Muscle of leg (tissue), 11 donors: ENCODE data around the gene FRMPD4. TPM values are rescaled to one million over a fixed set of nuclear protein-coding genes. Genes with fewer than 3 reads are reported as not detected.

Experiments
- DNase-seq: peaks from one replicate; pipeline ENCODE4 v3.0.0; 2013
- H3K27ac ChIP-seq: one replicate; pipeline ENCODE4 v1.5.1; 2013; ENCODE audit warnings: mild to moderate bottlenecking, low read length, control low read depth
- H3K27me3 ChIP-seq: one replicate; pipeline ENCODE4 v1.6.1; 2013; ENCODE audit warnings: low read length; ENCODE audit not compliant: control insufficient read depth, insufficient read depth
- H3K36me3 ChIP-seq: one replicate; pipeline ENCODE4 v1.6.1; 2013; ENCODE audit warnings: low read length; ENCODE audit not compliant: control insufficient read depth, insufficient read depth
- H3K4me1 ChIP-seq: one replicate; pipeline ENCODE4 v1.6.1; 2013; ENCODE audit warnings: low read length; ENCODE audit not compliant: control insufficient read depth, insufficient read depth
- H3K4me3 ChIP-seq: one replicate; pipeline ENCODE4 v1.5.1; 2013; ENCODE audit warnings: low read length, control low read depth
- H3K9me3 ChIP-seq: replicated peaks from 2 replicates; pipeline ENCODE4 v1.6.1; 2013; ENCODE audit warnings: low read depth, low read length; ENCODE audit not compliant: control insufficient read depth
- WGBS: methylation state at CpG from one replicate; pipeline ENCODE4 v1.1.5; 2013; ENCODE audit warnings: missing lambda C conversion rate; ENCODE audit not compliant: insufficient coverage; 5-methylcytosine and 5-hydroxymethylcytosine counted together
- polyA plus RNA-seq, 8 donors: library from polyadenylated mRNA; unstranded; fragments of 120-200 nt; gene quantifications; one replicate each; pipeline versions ENCODE4 v1.2.1 to v1.2.3, GENCODE V29; 2013; ENCODE audit warnings: inconsistent platforms in 1 of 8, low replicate concordance in 1 of 8; ENCODE audit not compliant: insufficient read length in 8 of 8, insufficient read depth in 1 of 8
- total RNA-seq: library from RNA; stranded (reverse); fragments of 120-200 nt; gene quantifications from one replicate; pipeline ENCODE4 v1.2.4, GENCODE V29; 2013

FRMPD4 gene
- total and polyA plus RNA-seq, 9 donors = 0.34 to 1.2 (median 0.64) TPM

- no CpG with 5 or more reads among the region's 2 CpGs for WGBS
- DNase-seq = no peak
- H3K4me3 ChIP-seq = no peak overlapping the region
These were observed 99.5 kb downstream of the FRMPD4 start for GRCh38 chrX:12237771-12238170.

GRCh38 chrX:12239356-12240082 is 101.2 kb downstream of the FRMPD4 start:
- Histone ChIP-seq H3K4me1 (no peaks in the 10 kb centered on the region), H3K36me3 (no peaks in the 10 kb centered on the region), H3K27ac (no peak overlapping the region), H3K9me3 (no peaks in the 10 kb centered on the region), H3K27me3 (peaks cover 5% of the 10 kb centered on the region), H3K4me3 (no peak overlapping the region)
- no peak for DNase-seq
- WGBS = 80% methylated on average over 1 of the region's 5 CpGs

More at GRCh38 chrX:12237771-12238170, 99.5 kb downstream of the FRMPD4 start:
- Histone ChIP-seq H3K27ac (no peak overlapping the region), H3K9me3 (no peaks in the 10 kb centered on the region), H3K4me1 (no peaks in the 10 kb centered on the region), H3K27me3 (peaks cover 3% of the 10 kb centered on the region), H3K36me3 (no peaks in the 10 kb centered on the region)

GRCh38 chrX:12240491-12240890 is 102.2 kb downstream of the FRMPD4 start:
- Histone ChIP-seq H3K4me3 (no peak overlapping the region), H3K27ac (no peak overlapping the region), H3K4me1 (no peaks in the 10 kb centered on the region), H3K36me3 (no peaks in the 10 kb centered on the region), H3K27me3 (peaks cover 9% of the 10 kb centered on the region), H3K9me3 (no peaks in the 10 kb centered on the region)
- DNase-seq = no peak
- WGBS = no CpG with 5 or more reads among the region's 1 CpG

GRCh38 chrX:12241026-12241425 is 102.8 kb downstream of the FRMPD4 start:
- H3K36me3 ChIP-seq = no peaks in the 10 kb centered on the region
- DNase-seq = no peak
- peaks cover 9% of the 10 kb centered on the region for H3K27me3 ChIP-seq
- no peak overlapping the region for H3K27ac ChIP-seq
- no peaks in the 10 kb centered on the region for H3K9me3 ChIP-seq
- no peaks in the 10 kb centered on the region for H3K4me1 ChIP-seq
- no CpG with 5 or more reads among the region's 2 CpGs for WGBS
- H3K4me3 ChIP-seq = no peak overlapping the region

- WGBS = no CpG with 5 or more reads among the region's 5 CpGs
- Histone ChIP-seq H3K4me1 (no peaks in the 10 kb centered on the region), H3K27ac (no peak overlapping the region), H3K36me3 (no peaks in the 10 kb centered on the region), H3K9me3 (no peaks in the 10 kb centered on the region), H3K4me3 (no peak overlapping the region), H3K27me3 (peaks cover 9% of the 10 kb centered on the region)
- peak; percentile 7 for DNase-seq
These were observed 107.7 kb downstream of the FRMPD4 start for GRCh38 chrX:12245650-12246645.

GRCh38 chrX:12249997-12250396 is 111.7 kb downstream of the FRMPD4 start:
- H3K4me3 ChIP-seq = no peak overlapping the region
- DNase-seq = no peak
- H3K27me3 ChIP-seq = peaks cover 8% of the 10 kb centered on the region
- no peaks in the 10 kb centered on the region for H3K9me3 ChIP-seq
- no peaks in the 10 kb centered on the region for H3K4me1 ChIP-seq
- no peak overlapping the region for H3K27ac ChIP-seq
- no CpG with 5 or more reads among the region's 1 CpG for WGBS
- H3K36me3 ChIP-seq = no peaks in the 10 kb centered on the region

GRCh38 chrX:12263211-12263610 is 124.9 kb downstream of the FRMPD4 start:
- DNase-seq = no peak
- Histone ChIP-seq H3K36me3 (no peaks in the 10 kb centered on the region), H3K9me3 (no peaks in the 10 kb centered on the region), H3K27me3 (peaks cover 6% of the 10 kb centered on the region), H3K4me3 (no peak overlapping the region), H3K4me1 (no peaks in the 10 kb centered on the region), H3K27ac (no peak overlapping the region)
- WGBS = 86% methylated on average over 1 of the region's 1 CpG

GRCh38 chrX:12269484-12269883 is 131.2 kb downstream of the FRMPD4 start:
- Histone ChIP-seq H3K4me1 (no peaks in the 10 kb centered on the region), H3K4me3 (no peak overlapping the region), H3K27me3 (no peaks in the 10 kb centered on the region), H3K9me3 (no peaks in the 10 kb centered on the region), H3K27ac (no peak overlapping the region), H3K36me3 (no peaks in the 10 kb centered on the region)
- no peak for DNase-seq
- no CpG with 5 or more reads among the region's 2 CpGs for WGBS

GRCh38 chrX:12278151-12278550 is 139.9 kb downstream of the FRMPD4 start:
- no peak overlapping the region for H3K4me3 ChIP-seq
- H3K36me3 ChIP-seq = no peaks in the 10 kb centered on the region
- no peaks in the 10 kb centered on the region for H3K9me3 ChIP-seq
- 93% methylated on average over 1 of the region's 1 CpG for WGBS
- peaks cover 4% of the 10 kb centered on the region for H3K27me3 ChIP-seq
- no peaks in the 10 kb centered on the region for H3K4me1 ChIP-seq
- peak; percentile 1 for DNase-seq
- no peak overlapping the region for H3K27ac ChIP-seq

GRCh38 chrX:12282991-12283390 is 144.7 kb downstream of the FRMPD4 start:
- Histone ChIP-seq H3K9me3 (no peaks in the 10 kb centered on the region), H3K4me1 (no peaks in the 10 kb centered on the region), H3K27me3 (peaks cover 12% of the 10 kb centered on the region), H3K36me3 (no peaks in the 10 kb centered on the region), H3K4me3 (no peak overlapping the region), H3K27ac (no peak overlapping the region)
- WGBS = 90% methylated on average over 2 of the region's 2 CpGs
- no peak for DNase-seq
